ENCODE measurements around the gene DUSP5.
"Not testable (repeated sequence)": the region's sequence is repeated elsewhere in the genome, so short reads cannot be mapped to it uniquely, and the experiment has no call there.

DNA sequence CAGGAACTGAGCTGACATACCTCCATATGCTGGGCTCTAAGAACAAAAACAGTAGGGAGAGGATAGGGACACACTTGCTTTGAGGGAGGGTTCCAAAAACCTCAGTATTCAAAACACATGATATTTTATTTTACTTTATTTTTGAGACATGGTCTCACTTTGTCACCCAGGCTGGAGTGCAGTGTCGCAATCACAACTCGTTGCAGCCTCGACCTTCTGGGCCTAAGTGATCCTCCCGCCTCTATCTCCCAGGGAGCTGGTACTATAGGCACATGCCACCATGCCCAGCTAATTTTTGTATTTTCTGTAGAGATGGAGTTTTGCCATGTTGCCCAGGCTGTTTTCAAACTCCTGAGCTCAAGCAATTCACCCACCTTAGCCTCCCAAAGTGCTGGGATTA lies 34.9 kb downstream of the DUSP5 start:
- TF ChIP-seq, protein P1, sequence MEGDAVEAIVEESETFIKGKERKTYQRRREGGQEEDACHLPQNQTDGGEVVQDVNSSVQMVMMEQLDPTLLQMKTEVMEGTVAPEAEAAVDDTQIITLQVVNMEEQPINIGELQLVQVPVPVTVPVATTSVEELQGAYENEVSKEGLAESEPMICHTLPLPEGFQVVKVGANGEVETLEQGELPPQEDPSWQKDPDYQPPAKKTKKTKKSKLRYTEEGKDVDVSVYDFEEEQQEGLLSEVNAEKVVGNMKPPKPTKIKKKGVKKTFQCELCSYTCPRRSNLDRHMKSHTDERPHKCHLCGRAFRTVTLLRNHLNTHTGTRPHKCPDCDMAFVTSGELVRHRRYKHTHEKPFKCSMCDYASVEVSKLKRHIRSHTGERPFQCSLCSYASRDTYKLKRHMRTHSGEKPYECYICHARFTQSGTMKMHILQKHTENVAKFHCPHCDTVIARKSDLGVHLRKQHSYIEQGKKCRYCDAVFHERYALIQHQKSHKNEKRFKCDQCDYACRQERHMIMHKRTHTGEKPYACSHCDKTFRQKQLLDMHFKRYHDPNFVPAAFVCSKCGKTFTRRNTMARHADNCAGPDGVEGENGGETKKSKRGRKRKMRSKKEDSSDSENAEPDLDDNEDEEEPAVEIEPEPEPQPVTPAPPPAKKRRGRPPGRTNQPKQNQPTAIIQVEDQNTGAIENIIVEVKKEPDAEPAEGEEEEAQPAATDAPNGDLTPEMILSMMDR (IDR thresholded peaks at IDR 0.05; ENCODE audit: low read depth, low read length, poor library complexity, severe bottlenecking) = not testable (repeated sequence)
- not testable (repeated sequence) for TF ChIP-seq EZH2phosphoT487 (IDR thresholded peaks at IDR 0.05; ENCODE audit: borderline replicate concordance, low read length)

Data from DOHH2 (cell line).